K562 (cell line): ENCODE results near the gene TRAPPC2B. TPM values are rescaled to one million over a fixed set of nuclear protein-coding genes. Genes with fewer than 3 reads are reported as not detected.

Source experiments
- ARID2 ChIP-seq: fragments of 450-650 bp; IDR thresholded peaks from 2 replicates; pipeline ENCODE4 v1.6.1; 2017; ENCODE audit warnings: antibody characterized with exemption, mild to moderate bottlenecking
- CCAR2 ChIP-seq: fragments of 200-400 bp; formaldehyde crosslinking; IDR thresholded peaks from 2 replicates; pipeline ENCODE4 v1.6.1; 2017; ENCODE audit warnings: mild to moderate bottlenecking, low read depth, low read length
- ELF4 ChIP-seq: fragments of 450-650 bp; formaldehyde crosslinking; IDR thresholded peaks from 2 replicates; pipeline ENCODE4 v1.4.0; 2022; ENCODE audit warnings: missing genetic modification characterization
- HMG20A ChIP-seq: fragments of 450-650 bp; formaldehyde crosslinking; conservative IDR thresholded peaks from 2 replicates; pipeline ENCODE4 v1.4.0; 2020; ENCODE audit warnings: mild to moderate bottlenecking, mixed read lengths
- PRMT5 ChIP-seq: sonication (generic); formaldehyde crosslinking; IDR thresholded peaks from 2 replicates; pipeline ENCODE4 v1.5.0; 2020; ENCODE audit warnings: missing genetic modification reagents
- RFX1 ChIP-seq: fragments of 450-650 bp; IDR thresholded peaks from 2 replicates; pipeline ENCODE4 v1.6.1; 2016; ENCODE audit warnings: mild to moderate bottlenecking, moderate library complexity
- RHOXF2B ChIP-seq: fragments of 250-450 bp; sonication (Bioruptor Pico); conservative IDR thresholded peaks from 2 replicates; pipeline ENCODE4 v1.5.1; 2021
- ZFP36 ChIP-seq: fragments of 150-350 bp; IDR thresholded peaks from 2 replicates; pipeline ENCODE4 v1.6.1; 2018; ENCODE audit warnings: low read length, low read depth; ENCODE audit not compliant: partially characterized antibody
- polyA plus RNA-seq, 8 experiments: library from polyadenylated mRNA; depleted of rRNA in 4 of 8; stranded (reverse) in 5 of 8; unstranded in 3 of 8; fragments of >200 nt; fragmentation: Nextera tagmentation in 2 of 8; fragmentation: Illumina TruSeq in 1 of 8; extraction: Ambion mirVana in 2 of 8; extraction: Trizol in 1 of 8; gene quantifications; 2 replicates each; pipeline versions ENCODE4 v1.2.1 to v1.2.3, GENCODE V29; 2011 to 2014; ENCODE audit warnings: inconsistent platforms in 1 of 8, missing spikeins in 1 of 8
- total RNA-seq, 7 experiments: library from RNA; depleted of rRNA in 6 of 7; stranded (reverse); fragments of >200 nt in 6 of 7; fragmentation: Illumina TruSeq in 2 of 7; extraction: Trizol in 2 of 7; gene quantifications; 2 replicates each; pipeline versions ENCODE4 v1.2.1 to v1.2.3, GENCODE V29; 2011 to 2021; ENCODE audit warnings: low replicate concordance in 1 of 7
- TF ChIP-seq, protein P1 (sequence below): fragments of 450-650 bp; formaldehyde crosslinking; IDR thresholded peaks from 2 replicates; pipeline ENCODE4 v1.4.0; 2020; ENCODE audit warnings: mild to moderate bottlenecking, moderate library complexity
- TF ChIP-seq, protein P2 (sequence below): sonication (generic); IDR thresholded peaks from 2 replicates; pipeline ENCODE4 v1.6.1; 2016
- TF ChIP-seq, protein P3 (sequence below), 2 experiments: fragments of 450-650 bp; formaldehyde crosslinking in 1 of 2; IDR thresholded peaks; 2 replicates each; pipeline versions ENCODE4 v1.4.0 to v1.6.1; 2014 to 2020; ENCODE audit warnings: mild to moderate bottlenecking in 2 of 2, borderline replicate concordance in 1 of 2, low read depth in 1 of 2
- TF ChIP-seq, protein P4 (sequence below): sonication (generic); formaldehyde crosslinking; IDR thresholded peaks from 2 replicates; pipeline ENCODE4 v1.8.0; 2022; ENCODE audit warnings: missing genetic modification reagents, mild to moderate bottlenecking, borderline replicate concordance
- TF ChIP-seq, protein P5 (sequence below): fragments of 450-650 bp; formaldehyde crosslinking; IDR thresholded peaks from 2 replicates; pipeline ENCODE4 v1.4.0; 2020; ENCODE audit warnings: mild to moderate bottlenecking, moderate library complexity

Gene TRAPPC2B
- total and polyA plus RNA-seq, 9 of the 15 experiments (the other 6 are each of a cell fraction or from before 2014, with no cell fraction given) = 2.2 to 20.4 (median 4.6) TPM

DNA sequence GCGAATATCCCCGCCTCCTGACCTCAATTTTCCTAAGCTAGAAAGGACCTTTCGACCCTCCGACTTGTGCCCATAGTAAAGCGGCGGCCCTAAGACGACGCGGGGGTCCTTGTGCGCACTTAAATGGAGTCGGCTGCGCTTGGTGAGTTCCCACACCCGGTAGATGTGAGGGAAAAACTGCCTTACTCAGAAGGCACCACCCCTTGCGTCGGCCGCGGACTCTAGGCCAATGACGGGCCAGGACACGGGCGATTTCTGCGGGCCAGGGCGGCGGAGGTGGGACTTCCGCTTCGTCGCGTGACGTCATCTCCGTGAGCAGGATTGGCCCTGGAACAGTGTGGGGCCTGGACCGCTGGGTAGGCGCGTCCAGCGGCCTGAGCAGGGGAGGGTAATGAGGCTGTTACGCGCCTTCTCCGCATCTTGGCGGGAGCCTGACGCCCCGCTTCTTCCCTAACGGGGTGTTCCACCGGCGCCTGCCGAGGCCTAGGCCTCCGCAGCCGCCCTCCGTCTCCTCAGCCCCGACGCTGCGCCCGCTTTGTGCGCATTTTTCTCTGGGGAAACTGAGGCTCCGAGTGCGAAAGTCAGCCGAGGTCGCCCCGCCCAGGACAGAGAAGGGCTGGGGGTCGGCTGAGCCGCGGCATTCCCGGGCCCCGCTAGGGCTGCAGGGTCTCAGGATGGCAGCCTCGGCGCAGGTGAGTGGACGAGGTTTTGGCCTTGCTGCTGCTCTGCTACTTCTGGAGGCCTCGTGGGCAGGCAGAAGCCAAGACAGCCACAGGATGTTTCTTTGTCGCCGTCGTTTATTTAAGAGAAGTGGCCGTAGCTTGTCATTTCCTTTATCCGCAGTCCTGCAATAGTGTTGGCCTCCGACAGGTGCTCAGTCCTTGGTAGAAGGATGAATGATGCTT lies 42.9 kb upstream of the TRAPPC2B start, which contains the start of gene ZNF543 (continued):
- TF ChIP-seq, protein P1, sequence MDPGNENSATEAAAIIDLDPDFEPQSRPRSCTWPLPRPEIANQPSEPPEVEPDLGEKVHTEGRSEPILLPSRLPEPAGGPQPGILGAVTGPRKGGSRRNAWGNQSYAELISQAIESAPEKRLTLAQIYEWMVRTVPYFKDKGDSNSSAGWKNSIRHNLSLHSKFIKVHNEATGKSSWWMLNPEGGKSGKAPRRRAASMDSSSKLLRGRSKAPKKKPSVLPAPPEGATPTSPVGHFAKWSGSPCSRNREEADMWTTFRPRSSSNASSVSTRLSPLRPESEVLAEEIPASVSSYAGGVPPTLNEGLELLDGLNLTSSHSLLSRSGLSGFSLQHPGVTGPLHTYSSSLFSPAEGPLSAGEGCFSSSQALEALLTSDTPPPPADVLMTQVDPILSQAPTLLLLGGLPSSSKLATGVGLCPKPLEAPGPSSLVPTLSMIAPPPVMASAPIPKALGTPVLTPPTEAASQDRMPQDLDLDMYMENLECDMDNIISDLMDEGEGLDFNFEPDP (CRISPR knock-in tag) = no peak
- TF ChIP-seq CCAR2 = no peak
- no peak for TF ChIP-seq RHOXF2B
- TF ChIP-seq, protein P2, sequence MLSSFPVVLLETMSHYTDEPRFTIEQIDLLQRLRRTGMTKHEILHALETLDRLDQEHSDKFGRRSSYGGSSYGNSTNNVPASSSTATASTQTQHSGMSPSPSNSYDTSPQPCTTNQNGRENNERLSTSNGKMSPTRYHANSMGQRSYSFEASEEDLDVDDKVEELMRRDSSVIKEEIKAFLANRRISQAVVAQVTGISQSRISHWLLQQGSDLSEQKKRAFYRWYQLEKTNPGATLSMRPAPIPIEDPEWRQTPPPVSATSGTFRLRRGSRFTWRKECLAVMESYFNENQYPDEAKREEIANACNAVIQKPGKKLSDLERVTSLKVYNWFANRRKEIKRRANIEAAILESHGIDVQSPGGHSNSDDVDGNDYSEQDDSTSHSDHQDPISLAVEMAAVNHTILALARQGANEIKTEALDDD = no peak
- TF ChIP-seq, protein P3, sequence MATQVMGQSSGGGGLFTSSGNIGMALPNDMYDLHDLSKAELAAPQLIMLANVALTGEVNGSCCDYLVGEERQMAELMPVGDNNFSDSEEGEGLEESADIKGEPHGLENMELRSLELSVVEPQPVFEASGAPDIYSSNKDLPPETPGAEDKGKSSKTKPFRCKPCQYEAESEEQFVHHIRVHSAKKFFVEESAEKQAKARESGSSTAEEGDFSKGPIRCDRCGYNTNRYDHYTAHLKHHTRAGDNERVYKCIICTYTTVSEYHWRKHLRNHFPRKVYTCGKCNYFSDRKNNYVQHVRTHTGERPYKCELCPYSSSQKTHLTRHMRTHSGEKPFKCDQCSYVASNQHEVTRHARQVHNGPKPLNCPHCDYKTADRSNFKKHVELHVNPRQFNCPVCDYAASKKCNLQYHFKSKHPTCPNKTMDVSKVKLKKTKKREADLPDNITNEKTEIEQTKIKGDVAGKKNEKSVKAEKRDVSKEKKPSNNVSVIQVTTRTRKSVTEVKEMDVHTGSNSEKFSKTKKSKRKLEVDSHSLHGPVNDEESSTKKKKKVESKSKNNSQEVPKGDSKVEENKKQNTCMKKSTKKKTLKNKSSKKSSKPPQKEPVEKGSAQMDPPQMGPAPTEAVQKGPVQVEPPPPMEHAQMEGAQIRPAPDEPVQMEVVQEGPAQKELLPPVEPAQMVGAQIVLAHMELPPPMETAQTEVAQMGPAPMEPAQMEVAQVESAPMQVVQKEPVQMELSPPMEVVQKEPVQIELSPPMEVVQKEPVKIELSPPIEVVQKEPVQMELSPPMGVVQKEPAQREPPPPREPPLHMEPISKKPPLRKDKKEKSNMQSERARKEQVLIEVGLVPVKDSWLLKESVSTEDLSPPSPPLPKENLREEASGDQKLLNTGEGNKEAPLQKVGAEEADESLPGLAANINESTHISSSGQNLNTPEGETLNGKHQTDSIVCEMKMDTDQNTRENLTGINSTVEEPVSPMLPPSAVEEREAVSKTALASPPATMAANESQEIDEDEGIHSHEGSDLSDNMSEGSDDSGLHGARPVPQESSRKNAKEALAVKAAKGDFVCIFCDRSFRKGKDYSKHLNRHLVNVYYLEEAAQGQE (IDR thresholded peaks at IDR 0.05; ENCODE audit: borderline replicate concordance) = no peak
- TF ChIP-seq, protein P3 (CRISPR knock-in tag; IDR thresholded peaks at IDR 0.05; ENCODE audit: low read depth) = no peak
- TF ChIP-seq, protein P4, sequence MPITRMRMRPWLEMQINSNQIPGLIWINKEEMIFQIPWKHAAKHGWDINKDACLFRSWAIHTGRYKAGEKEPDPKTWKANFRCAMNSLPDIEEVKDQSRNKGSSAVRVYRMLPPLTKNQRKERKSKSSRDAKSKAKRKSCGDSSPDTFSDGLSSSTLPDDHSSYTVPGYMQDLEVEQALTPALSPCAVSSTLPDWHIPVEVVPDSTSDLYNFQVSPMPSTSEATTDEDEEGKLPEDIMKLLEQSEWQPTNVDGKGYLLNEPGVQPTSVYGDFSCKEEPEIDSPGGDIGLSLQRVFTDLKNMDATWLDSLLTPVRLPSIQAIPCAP (CRISPR knock-in tag) = no peak
- no peak for TF ChIP-seq ZFP36
- no peak for TF ChIP-seq RFX1
- 0 out of 2 replicates have a peak, but pooled peaks have one; percentile 33 for TF ChIP-seq PRMT5 (CRISPR knock-in tag)
- TF ChIP-seq, protein P5, sequence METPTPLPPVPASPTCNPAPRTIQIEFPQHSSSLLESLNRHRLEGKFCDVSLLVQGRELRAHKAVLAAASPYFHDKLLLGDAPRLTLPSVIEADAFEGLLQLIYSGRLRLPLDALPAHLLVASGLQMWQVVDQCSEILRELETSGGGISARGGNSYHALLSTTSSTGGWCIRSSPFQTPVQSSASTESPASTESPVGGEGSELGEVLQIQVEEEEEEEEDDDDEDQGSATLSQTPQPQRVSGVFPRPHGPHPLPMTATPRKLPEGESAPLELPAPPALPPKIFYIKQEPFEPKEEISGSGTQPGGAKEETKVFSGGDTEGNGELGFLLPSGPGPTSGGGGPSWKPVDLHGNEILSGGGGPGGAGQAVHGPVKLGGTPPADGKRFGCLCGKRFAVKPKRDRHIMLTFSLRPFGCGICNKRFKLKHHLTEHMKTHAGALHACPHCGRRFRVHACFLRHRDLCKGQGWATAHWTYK (CRISPR knock-in tag) = no peak
- no peak for TF ChIP-seq HMG20A
- no peak for TF ChIP-seq ELF4 (CRISPR knock-in tag)
- TF ChIP-seq ARID2 = no peak
